Right renal pelvis (tissue), 4 donors: ENCODE measurements around the gene SSH3. TPM values are rescaled to one million over a fixed set of nuclear protein-coding genes. Genes with fewer than 3 reads are reported as not detected.
A peak's percentile ranks its signal among the peaks of the same experiment; 100 is the strongest.

Experiments used
- DNase-seq, 4 donors: peaks; one replicate each; pipeline ENCODE4 v3.0.0-alpha.2; 2013; ENCODE audit warnings: low read depth in 4 of 4, low spot score in 3 of 4, missing footprints in 1 of 4
- polyA plus RNA-seq, 4 donors: library from polyadenylated mRNA; unstranded; fragments of 120-200 nt; gene quantifications; one replicate each; pipeline ENCODE4 v1.2.1, GENCODE V29; 2013; ENCODE audit not compliant: insufficient read length in 4 of 4

Gene SSH3
- polyA plus RNA-seq, 4 donors = 24.3 to 32.3 (median 24.6) TPM

GRCh38 chr11:67279589-67280340 lies 23.6 kb upstream of the SSH3 start:
- no peak for DNase-seq

- DNase-seq = no peak
Measured at GRCh38 chr11:67280341-67280787, 23.0 kb upstream of the SSH3 start.

GRCh38 chr11:67280788-67281551 lies 22.4 kb upstream of the SSH3 start:
- DNase-seq = no peak

GRCh38 chr11:67281552-67282150 lies 21.7 kb upstream of the SSH3 start:
- DNase-seq = no peak

GRCh38 chr11:67282155-67282875 lies 21.0 kb upstream of the SSH3 start:
- DNase-seq = no peak

- DNase-seq = no peak
Measured at GRCh38 chr11:67282876-67283371, 20.4 kb upstream of the SSH3 start.

GRCh38 chr11:67283481-67283963 lies 19.8 kb upstream of the SSH3 start:
- no peak for DNase-seq

- no peak for DNase-seq
Measured at GRCh38 chr11:67284811-67285540, 18.4 kb upstream of the SSH3 start.

- DNase-seq = no peak
Measured at GRCh38 chr11:67285541-67286498, 17.5 kb upstream of the SSH3 start.

GRCh38 chr11:67286621-67287333 lies 16.6 kb upstream of the SSH3 start:
- no peak for DNase-seq

GRCh38 chr11:67287355-67288197 lies 15.8 kb upstream of the SSH3 start:
- DNase-seq = no peak

- no peak for DNase-seq
Measured at GRCh38 chr11:67288198-67288451, 15.2 kb upstream of the SSH3 start.

GRCh38 chr11:67288452-67289225 lies 14.7 kb upstream of the SSH3 start:
- DNase-seq = peak in 3 of 4 donors; percentile 77 to 84 (median 80)

- DNase-seq = no peak
Measured at GRCh38 chr11:67289226-67289650, 14.1 kb upstream of the SSH3 start, which contains the start of gene ANKRD13D. TSS of gene ANKRD13D (plus strand) at chr11:67289303. CDS start at chr11:67289461, 158 bp downstream.

GRCh38 chr11:67289651-67290479 lies 13.5 kb upstream of the SSH3 start:
- no peak for DNase-seq

- DNase-seq = no peak
Measured at GRCh38 chr11:67290801-67291200, 12.5 kb upstream of the SSH3 start.
